Measurements from ENCODE around the gene ZNF784.

ZNF784 gene

GRCh38 chr19:55652311-55653128, 28.2 kb upstream of the ZNF784 start:
- peak overlapping the region in 1 of 2 donors; percentile 98 for H3K27ac ChIP-seq
- peak; percentile 72 for DNase-seq (ENCODE audit: low spot score)
- TF ChIP-seq, protein P1, sequence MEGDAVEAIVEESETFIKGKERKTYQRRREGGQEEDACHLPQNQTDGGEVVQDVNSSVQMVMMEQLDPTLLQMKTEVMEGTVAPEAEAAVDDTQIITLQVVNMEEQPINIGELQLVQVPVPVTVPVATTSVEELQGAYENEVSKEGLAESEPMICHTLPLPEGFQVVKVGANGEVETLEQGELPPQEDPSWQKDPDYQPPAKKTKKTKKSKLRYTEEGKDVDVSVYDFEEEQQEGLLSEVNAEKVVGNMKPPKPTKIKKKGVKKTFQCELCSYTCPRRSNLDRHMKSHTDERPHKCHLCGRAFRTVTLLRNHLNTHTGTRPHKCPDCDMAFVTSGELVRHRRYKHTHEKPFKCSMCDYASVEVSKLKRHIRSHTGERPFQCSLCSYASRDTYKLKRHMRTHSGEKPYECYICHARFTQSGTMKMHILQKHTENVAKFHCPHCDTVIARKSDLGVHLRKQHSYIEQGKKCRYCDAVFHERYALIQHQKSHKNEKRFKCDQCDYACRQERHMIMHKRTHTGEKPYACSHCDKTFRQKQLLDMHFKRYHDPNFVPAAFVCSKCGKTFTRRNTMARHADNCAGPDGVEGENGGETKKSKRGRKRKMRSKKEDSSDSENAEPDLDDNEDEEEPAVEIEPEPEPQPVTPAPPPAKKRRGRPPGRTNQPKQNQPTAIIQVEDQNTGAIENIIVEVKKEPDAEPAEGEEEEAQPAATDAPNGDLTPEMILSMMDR (IDR thresholded peaks at IDR 0.05) = no peak
- no peak overlapping the region for H3K4me3 ChIP-seq

- no peak for DNase-seq (ENCODE audit: low spot score)
- Histone ChIP-seq H3K4me3 (no peak overlapping the region), H3K27ac (no peak overlapping the region)
- TF ChIP-seq, protein P1 (IDR thresholded peaks at IDR 0.05) = no peak
These were observed 26.9 kb upstream of the ZNF784 start for GRCh38 chr19:55651236-55651635.

- Histone ChIP-seq H3K4me3 (no peak overlapping the region), H3K27ac (no peak overlapping the region)
- TF ChIP-seq, protein P1 (IDR thresholded peaks at IDR 0.05) = no peak
- no peak for DNase-seq (ENCODE audit: low spot score)
These were observed 26.4 kb upstream of the ZNF784 start for GRCh38 chr19:55650602-55651230.

GRCh38 chr19:55650126-55650557, 25.8 kb upstream of the ZNF784 start:
- TF ChIP-seq, protein P1 (IDR thresholded peaks at IDR 0.05) = no peak
- Histone ChIP-seq H3K4me3 (no peak overlapping the region), H3K27ac (no peak overlapping the region)
- no peak for DNase-seq (ENCODE audit: low spot score)

DNA sequence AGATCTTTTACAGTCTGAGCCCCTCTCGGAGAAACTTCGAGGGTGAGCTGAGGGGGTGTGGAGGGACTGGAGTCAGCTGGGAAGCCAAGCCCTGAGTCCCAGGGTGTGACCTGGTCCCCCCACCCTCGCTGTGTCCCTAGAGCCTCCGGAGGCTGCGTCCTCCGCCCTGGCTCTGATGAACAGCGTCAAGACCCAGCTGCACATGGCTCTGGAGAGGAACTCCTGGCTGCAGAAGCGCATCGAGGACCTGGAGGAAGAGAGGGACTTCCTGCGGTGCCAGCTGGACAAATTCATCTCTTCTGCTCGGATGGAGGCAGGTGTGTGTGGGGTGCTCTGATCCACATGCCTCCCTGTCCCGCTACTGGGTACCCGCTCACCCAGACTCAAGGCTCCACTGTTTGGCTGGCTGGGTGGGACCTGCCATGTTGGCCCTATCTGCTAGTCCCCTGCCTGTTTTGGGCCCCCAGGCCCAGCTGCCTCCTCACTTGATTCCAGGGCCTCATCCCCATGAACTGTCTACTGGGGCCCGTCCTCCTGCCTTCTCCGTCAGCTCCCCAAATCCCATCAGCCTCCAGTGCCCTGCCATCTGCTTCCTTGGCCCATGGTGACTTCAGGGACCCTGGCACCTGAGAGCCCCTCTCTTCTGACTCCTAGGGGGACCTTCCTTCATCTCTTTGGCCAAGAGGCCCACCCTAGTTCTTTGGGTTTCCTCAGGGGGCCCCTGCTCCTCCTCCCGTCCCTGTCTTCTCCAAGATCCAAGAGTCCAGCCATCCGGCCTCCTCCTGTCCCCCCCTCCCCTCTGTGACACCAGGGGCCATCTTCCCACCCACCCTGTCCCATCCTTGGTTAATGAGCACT, 25.1 kb upstream of the ZNF784 start:
- TF ChIP-seq, protein P1 (IDR thresholded peaks at IDR 0.05) = no peak
- peak overlapping the region in 1 of 2 donors; percentile 93 for H3K27ac ChIP-seq
- no peak for DNase-seq (ENCODE audit: low spot score)

DNA sequence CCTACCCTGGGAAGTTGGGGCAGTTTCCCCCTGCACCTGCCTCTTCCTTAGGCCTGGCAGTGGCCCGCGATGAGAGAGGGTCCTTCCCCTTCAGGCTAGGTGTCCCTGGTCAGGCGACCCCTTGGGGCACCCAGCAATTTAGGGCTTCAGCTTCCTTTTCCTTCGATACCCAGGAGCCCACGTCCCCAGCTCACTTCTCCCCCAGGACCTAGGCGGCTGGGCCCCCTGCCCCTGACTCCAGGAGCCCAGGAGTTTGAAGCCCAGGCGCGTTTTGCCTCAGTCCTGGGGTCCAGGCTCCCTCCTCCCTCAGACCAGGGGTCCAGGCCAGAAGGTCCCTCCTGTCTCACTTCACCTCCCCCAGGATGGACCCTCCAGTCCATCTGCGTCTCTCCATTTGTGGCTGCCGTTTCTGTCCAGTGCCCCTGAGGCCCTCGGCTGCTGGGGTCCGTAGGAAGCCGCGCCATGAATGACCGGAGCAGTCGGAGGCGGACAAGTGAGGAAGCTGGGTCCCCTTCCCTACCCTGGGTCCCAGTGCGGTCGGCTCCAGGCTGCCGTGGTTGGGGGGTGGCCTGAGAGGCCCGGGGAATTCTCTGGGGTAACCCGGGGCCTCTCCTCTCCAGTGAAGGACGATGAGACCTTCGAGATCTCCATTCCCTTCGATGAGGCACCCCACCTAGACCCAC, 24.4 kb upstream of the ZNF784 start:
- no peak for DNase-seq (ENCODE audit: low spot score)
- Histone ChIP-seq H3K27ac (peak overlapping the region; percentile 84 to 93), H3K4me3 (peak overlapping the region; percentile 99)
- TF ChIP-seq, protein P1 (IDR thresholded peaks at IDR 0.05) = no peak

More for the DNA sequence above, 25.1 kb upstream of the ZNF784 start:
- peak overlapping the region; percentile 99 for H3K4me3 ChIP-seq

Measured in coronary artery (tissue), 2 donors.